Upper lobe of right lung (tissue), 1 donor: ENCODE data around the gene CORT. TPM values are rescaled to one million over a fixed set of nuclear protein-coding genes. Genes with fewer than 3 reads are reported as not detected.
"Not testable (repeated sequence)": the region's sequence is repeated elsewhere in the genome, so short reads cannot be mapped to it uniquely, and the experiment has no call there.

ENCODE experiments used
- ATAC-seq: fragments of 200-7000 bp; cut with Tn5 transposase; one replicate; pipeline ENCODE4 v1.9.1; 2020; ENCODE audit warnings: mild to moderate bottlenecking, moderate library complexity
- DNase-seq: peaks from one replicate; pipeline ENCODE4 v3.0.0-alpha.2; 2020
- H3K27ac ChIP-seq: fragments of 200-600 bp; one replicate; pipeline ENCODE4 v1.8.0; 2022
- H3K27me3 ChIP-seq: fragments of 200-600 bp; one replicate; pipeline ENCODE4 v1.8.0; 2022; ENCODE audit warnings: mild to moderate bottlenecking
- H3K36me3 ChIP-seq: fragments of 200-600 bp; one replicate; pipeline ENCODE4 v1.8.0; 2022
- H3K4me1 ChIP-seq: fragments of 200-600 bp; one replicate; pipeline ENCODE4 v1.8.0; 2022
- H3K4me3 ChIP-seq: fragments of 200-600 bp; one replicate; pipeline ENCODE4 v1.8.0; 2022; ENCODE audit warnings: mild to moderate bottlenecking
- H3K9me3 ChIP-seq: fragments of 200-600 bp; one replicate; pipeline ENCODE4 v1.8.0; 2022
- CTCF ChIP-seq: fragments of 200-600 bp; IDR thresholded peaks from one replicate; pipeline ENCODE4 v1.8.0; 2022; ENCODE audit warnings: antibody characterized with exemption
- intact Hi-C: fragments of 100-400 bp; cut with DNase I; formaldehyde crosslinking; loops from one replicate; pipeline ENCODE4 v1.11.0; 2022
- long read RNA-seq: library from polyadenylated mRNA; unstranded; transcript quantifications from one replicate; pipeline ENCODE4 v2.0.0, GENCODE V29; 2021
- total RNA-seq: library from RNA; stranded (reverse); fragmentation: NEBNext Ultra II Directional; extraction: Animal tissue kit (Norgen Biotek cat#: 25700); gene quantifications from one replicate; pipeline ENCODE4 v1.2.1, GENCODE V29; 2021
- donor health status: DM: no; HTN: yes; CAD: no; lungs with severe emphysema.

Gene CORT
- not detected for total RNA-seq
- long read RNA-seq, result 0 reads

- Histone ChIP-seq H3K27me3 (no peaks in the 10 kb centered on the region), H3K36me3 (no peaks in the 10 kb centered on the region), H3K4me3 (no peak within 1 kb of the TSS), H3K27ac (no peak within 1 kb of the TSS), H3K4me1 (peaks cover 8% of the 10 kb centered on the region), H3K9me3 (no peaks in the 10 kb centered on the region)
- ATAC-seq (no peak), DNase-seq (no peak)
- intact Hi-C loops, result no loop called here
- TF ChIP-seq CTCF, result no peak
Measured at GRCh38 chr1:10449751-10450150, at the start of gene CORT. Gene CORT, plus strand, starts transcription at chr1:10450031. Its CDS starts 193 bp downstream, at chr1:10450224.

GRCh38 chr1:10401281-10401680 is 48.5 kb upstream of the CORT start:
- peak overlapping the region; percentile 49 for H3K27ac ChIP-seq
- no peak for TF ChIP-seq CTCF
- no peaks in the 10 kb centered on the region for H3K27me3 ChIP-seq

GRCh38 chr1:10402729-10403274 is 47.0 kb upstream of the CORT start:
- no peak for DNase-seq
- H3K36me3 ChIP-seq, result peaks cover 52% of the 10 kb centered on the region

More at GRCh38 chr1:10401281-10401680, 48.5 kb upstream of the CORT start:
- ATAC-seq (no peak), DNase-seq (no peak)
- intact Hi-C loops, result no loop called here
- Histone ChIP-seq H3K36me3 (peaks cover 37% of the 10 kb centered on the region), H3K4me1 (peaks cover 16% of the 10 kb centered on the region), H3K4me3 (no peak overlapping the region), H3K9me3 (no peaks in the 10 kb centered on the region)

GRCh38 chr1:10407201-10407600 is 42.6 kb upstream of the CORT start:
- Histone ChIP-seq H3K9me3 (no peaks in the 10 kb centered on the region), H3K27me3 (no peaks in the 10 kb centered on the region), H3K4me3 (no peak overlapping the region), H3K4me1 (no peaks in the 10 kb centered on the region), H3K27ac (no peak overlapping the region), H3K36me3 (peaks cover 96% of the 10 kb centered on the region)
- no peak for TF ChIP-seq CTCF
- intact Hi-C loops, result no loop called here
- DNase-seq (no peak), ATAC-seq (no peak)

More at GRCh38 chr1:10402729-10403274, 47.0 kb upstream of the CORT start:
- Histone ChIP-seq H3K4me1 (peaks cover 16% of the 10 kb centered on the region), H3K4me3 (no peak overlapping the region), H3K27ac (no peak overlapping the region), H3K9me3 (no peaks in the 10 kb centered on the region), H3K27me3 (no peaks in the 10 kb centered on the region)
- no peak for ATAC-seq
- no peak for TF ChIP-seq CTCF
- intact Hi-C loops, result no loop called here

GRCh38 chr1:10415211-10415930 is 34.5 kb upstream of the CORT start:
- Histone ChIP-seq H3K27ac (peak overlapping the region; percentile 60), H3K36me3 (peaks cover 92% of the 10 kb centered on the region)
- DNase-seq, result no peak

GRCh38 chr1:10415967-10416366 is 33.9 kb upstream of the CORT start:
- Histone ChIP-seq H3K36me3 (peaks cover 92% of the 10 kb centered on the region), H3K27ac (peak overlapping the region; percentile 60)
- ATAC-seq, H3K9me3 ChIP-seq, H3K4me1 ChIP-seq, intact Hi-C loops, H3K4me3 ChIP-seq, H3K27me3 ChIP-seq, DNase-seq: not testable (repeated sequence)

More at GRCh38 chr1:10415211-10415930, 34.5 kb upstream of the CORT start:
- Histone ChIP-seq H3K4me1 (no peaks in the 10 kb centered on the region), H3K4me3 (no peak overlapping the region), H3K27me3 (no peaks in the 10 kb centered on the region), H3K9me3 (no peaks in the 10 kb centered on the region)
- intact Hi-C loops, result no loop called here
- peak; percentile 88 for ATAC-seq
- TF ChIP-seq CTCF, result no peak

GRCh38 chr1:10418741-10419140 is 31.1 kb upstream of the CORT start:
- DNase-seq, ATAC-seq, H3K27ac ChIP-seq, H3K27me3 ChIP-seq, H3K4me1 ChIP-seq, H3K4me3 ChIP-seq, H3K9me3 ChIP-seq, intact Hi-C loops: not testable (repeated sequence)
- peaks cover 72% of the 10 kb centered on the region for H3K36me3 ChIP-seq
